Non-pigmented ciliary epithelial cell (primary cell): Measurements from ENCODE around the gene GRID2.

ENCODE experiments used
- DNase-seq: peaks from one replicate; pipeline ENCODE4 v3.0.0-alpha.2; 2010; ENCODE audit warnings: low read depth

The GRID2 gene

GRCh38 chr4:93748373-93749291 is 1444.9 kb downstream of the GRID2 start:
- DNase-seq = no peak

GRCh38 chr4:93749292-93749761 is 1445.6 kb downstream of the GRID2 start:
- DNase-seq = no peak

- no peak for DNase-seq
These were observed 1447.6 kb downstream of the GRID2 start for GRCh38 chr4:93751411-93751810.

- no peak for DNase-seq
These were observed 1452.3 kb downstream of the GRID2 start for GRCh38 chr4:93756101-93756500.

- DNase-seq = no peak
These were observed 1455.7 kb downstream of the GRID2 start for GRCh38 chr4:93759506-93759905.

- no peak for DNase-seq
These were observed 1456.5 kb downstream of the GRID2 start for GRCh38 chr4:93760284-93760683.

GRCh38 chr4:93761286-93761685 is 1457.5 kb downstream of the GRID2 start:
- DNase-seq = no peak

GRCh38 chr4:93764639-93765246 is 1461.0 kb downstream of the GRID2 start:
- DNase-seq = peak; percentile 6

- DNase-seq = no peak
These were observed 1464.2 kb downstream of the GRID2 start for GRCh38 chr4:93767917-93768316.

GRCh38 chr4:93770201-93770600 is 1466.4 kb downstream of the GRID2 start:
- DNase-seq = no peak

- no peak for DNase-seq
These were observed 1468.1 kb downstream of the GRID2 start for GRCh38 chr4:93771640-93772411.

- no peak for DNase-seq
These were observed 1469.1 kb downstream of the GRID2 start for GRCh38 chr4:93772858-93773257.

- DNase-seq = no peak
These were observed 1471.8 kb downstream of the GRID2 start for GRCh38 chr4:93775551-93775950.

GRCh38 chr4:93776386-93777080 is 1472.8 kb downstream of the GRID2 start:
- DNase-seq = peak; percentile 13

GRCh38 chr4:93777081-93777460 is 1473.3 kb downstream of the GRID2 start:
- no peak for DNase-seq

GRCh38 chr4:93779228-93779627 is 1475.5 kb downstream of the GRID2 start:
- no peak for DNase-seq

- DNase-seq = no peak
These were observed 1476.3 kb downstream of the GRID2 start for GRCh38 chr4:93780080-93780479.

- DNase-seq = no peak
These were observed 1477.4 kb downstream of the GRID2 start for GRCh38 chr4:93781198-93781597.

- DNase-seq = no peak
These were observed 1482.4 kb downstream of the GRID2 start for GRCh38 chr4:93786149-93786548.

GRCh38 chr4:93788712-93789111 is 1484.9 kb downstream of the GRID2 start:
- peak; percentile 3 for DNase-seq

- peak; percentile 9 for DNase-seq
These were observed 1487.9 kb downstream of the GRID2 start for GRCh38 chr4:93791570-93792195.
